GM12878 (cell line): ENCODE data around the gene ZFPM1. TPM values are rescaled to one million over a fixed set of nuclear protein-coding genes. Genes with fewer than 3 reads are reported as not detected.

Experiments used
- ATAC-seq: fragments of 200-7000 bp; cut with Tn5 transposase; 3 replicates; pipeline ENCODE4 v1.9.1; 2020; ENCODE audit warnings: mild to moderate bottlenecking, moderate library complexity
- BruUV-seq: library from RNA; stranded (reverse); fragments of 400-500 nt; replicated peaks from 2 replicates; lab custom pipeline; 2021; lab: Mats Ljungman, UMichigan
- CTCF ChIA-PET: fragments of 300-600 bp; sonication (Branson Sonifier 250); formaldehyde crosslinking; extraction: SDS; loops from one replicate; lab custom pipeline; 2021; ENCODE audit warnings: inconsistent platforms; lab: Yijun Ruan, JAX
- POLR2A ChIA-PET: fragments of 350-600 bp; formaldehyde crosslinking; extraction: SDS; loops from one replicate; lab custom pipeline; 2021; ENCODE audit warnings: inconsistent platforms; lab: Charles Lee
- RAD21 ChIA-PET: fragments of 300-600 bp; sonication (Branson Sonifier 250); formaldehyde crosslinking; loops from one replicate; lab custom pipeline; 2023; ENCODE audit warnings: antibody characterized with exemption; ENCODE audit not compliant: unreplicated experiment; lab: Charles Lee
- SMC1A ChIA-PET: fragments of 300-600 bp; sonication (Branson Sonifier 250); formaldehyde crosslinking; loops from one replicate; lab custom pipeline; 2023; ENCODE audit not compliant: unreplicated experiment, uncharacterized antibody; lab: Charles Lee
- DNase-seq: peaks from one replicate; pipeline ENCODE4 v3.0.0-alpha.2; 2011; ENCODE audit warnings: low read depth, low spot score
- FAIRE-seq: peaks from 3 replicates; lab custom pipeline; 2011; peaks lifted over from hg19 to GRCh38; lab: Jason Lieb, UNC
- H2AFZ ChIP-seq: 2 replicates; pipeline ENCODE4 v1.6.0; 2011; ENCODE audit warnings: low read depth, low read length, control low read depth; ENCODE audit not compliant: control insufficient read depth
- H3K27ac ChIP-seq: 2 replicates; pipeline ENCODE4 v1.5.1; 2011; ENCODE audit warnings: control low read depth; ENCODE audit not compliant: control insufficient read depth, insufficient read depth
- H3K27me3 ChIP-seq, 2 experiments: replicated peaks in 1 of 2; 2 replicates each; pipeline versions ENCODE4 v1.6.0 to v1.6.1; 2011; ENCODE audit warnings: low read length in 1 of 2; ENCODE audit not compliant: control insufficient read depth in 2 of 2, insufficient read depth in 2 of 2
- H3K36me3 ChIP-seq, 2 experiments: 2 replicates each; pipeline ENCODE4 v1.5.1; 2011; ENCODE audit warnings: low read length in 1 of 2; ENCODE audit not compliant: control insufficient read depth in 2 of 2, insufficient read depth in 2 of 2
- H3K4me1 ChIP-seq: 2 replicates; pipeline ENCODE4 v1.6.1; 2011; ENCODE audit warnings: mild to moderate bottlenecking, low read length, moderate library complexity, mixed read lengths; ENCODE audit not compliant: control insufficient read depth, insufficient read depth
- H3K4me2 ChIP-seq: 2 replicates; pipeline ENCODE4 v1.6.0; 2011; ENCODE audit warnings: control low read depth; ENCODE audit not compliant: control insufficient read depth, insufficient read depth
- H3K4me3 ChIP-seq: fragments of 200-600 bp; sonication (generic); 2 replicates; pipeline ENCODE4 v1.5.1; 2016
- H3K79me2 ChIP-seq: 2 replicates; pipeline ENCODE4 v1.6.0; 2011; ENCODE audit warnings: low read length; ENCODE audit not compliant: control insufficient read depth, insufficient read depth
- H3K9ac ChIP-seq: 2 replicates; pipeline ENCODE4 v1.8.0; 2011; ENCODE audit warnings: low read length, control low read depth, mixed read lengths; ENCODE audit not compliant: control insufficient read depth, insufficient read depth
- H3K9me3 ChIP-seq: replicated peaks from 3 replicates; pipeline ENCODE4 v1.5.1; 2011; ENCODE audit warnings: mild to moderate bottlenecking, low read length; ENCODE audit not compliant: control insufficient read depth, insufficient read depth
- H4K20me1 ChIP-seq: 2 replicates; pipeline ENCODE4 v1.6.0; 2011; ENCODE audit not compliant: control insufficient read depth, insufficient read depth
- CEBPB ChIP-seq, 2 experiments: fragments of 150-350 bp in 1 of 2; IDR thresholded peaks; 2 replicates each; pipeline ENCODE4 v1.6.1; 2012 to 2014; ENCODE audit warnings: low read depth in 2 of 2, low read length in 2 of 2, borderline replicate concordance in 1 of 2, inconsistent platforms in 1 of 2
- CHD2 ChIP-seq: IDR thresholded peaks from 2 replicates; pipeline ENCODE4 v1.6.1; 2011; ENCODE audit warnings: low read depth, low read length, improper control_type of control experiment, borderline replicate concordance
- FOS ChIP-seq: IDR thresholded peaks from 3 replicates; pipeline ENCODE4 v1.6.1; 2011; ENCODE audit warnings: borderline replicate concordance; ENCODE audit not compliant: insufficient read length; ENCODE audit errors: extremely low read depth
- GATAD2B ChIP-seq: fragments of 450-650 bp; conservative IDR thresholded peaks from 2 replicates; pipeline ENCODE4 v1.6.1; 2017; ENCODE audit warnings: low read depth, mild to moderate bottlenecking, moderate library complexity
- MXI1 ChIP-seq: fragments of 150-350 bp; IDR thresholded peaks from 2 replicates; pipeline ENCODE4 v1.6.1; 2011; ENCODE audit warnings: low read depth, mild to moderate bottlenecking, inconsistent platforms, low read length, improper control_type of control experiment
- RBBP5 ChIP-seq: fragments of 200-600 bp; sonication (generic); conservative IDR thresholded peaks from 2 replicates; pipeline ENCODE4 v1.6.1; 2016
- RUNX3 ChIP-seq: IDR thresholded peaks from 2 replicates; pipeline ENCODE4 v1.6.1; 2012; ENCODE audit warnings: low read length, inconsistent platforms
- STAT1 ChIP-seq: fragments of 450-650 bp; conservative IDR thresholded peaks from 2 replicates; pipeline ENCODE4 v1.6.1; 2014; ENCODE audit warnings: antibody characterized with exemption, mild to moderate bottlenecking
- TCF7 ChIP-seq: IDR thresholded peaks from 2 replicates; pipeline ENCODE4 v1.6.1; 2014; ENCODE audit warnings: antibody characterized with exemption, borderline replicate concordance
- ZNF207 ChIP-seq: fragments of 450-650 bp; IDR thresholded peaks from 2 replicates; pipeline ENCODE4 v1.6.1; 2014; ENCODE audit warnings: antibody characterized with exemption, mild to moderate bottlenecking, borderline replicate concordance
- ZNF274 ChIP-seq: IDR thresholded peaks from one replicate; pipeline ENCODE4 v1.8.0; 2011; ENCODE audit not compliant: insufficient read length, insufficient read depth
- WGBS: methylation state at CpG from one replicate; pipeline ENCODE4 v1.1.6; 2016; ENCODE audit warnings: low lambda C conversion rate; ENCODE audit not compliant: insufficient replicate concordance, insufficient coverage; ENCODE audit errors: missing lambda C conversion rate; 5-methylcytosine and 5-hydroxymethylcytosine counted together
- in situ Hi-C: fragments of 300-500 bp; cut with MboI; formaldehyde crosslinking; loops from 9 replicates; pipeline ENCODE4 v1.14.3; 2018; ENCODE audit warnings: mixed read lengths
- intact Hi-C: fragments of 100-400 bp; cut with micrococcal nuclease; formaldehyde crosslinking; loops from one replicate; pipeline ENCODE4 v1.14.2; 2022; ENCODE audit not compliant: unreplicated experiment
- polyA plus RNA-seq, 11 experiments: library from polyadenylated mRNA; depleted of rRNA in 4 of 11; unstranded in 6 of 11; stranded (reverse) in 5 of 11; fragments of >200 nt; fragmentation: Nextera tagmentation in 4 of 11; fragmentation: Illumina TruSeq in 1 of 11; extraction: Ambion mirVana in 4 of 11; extraction: Trizol in 1 of 11; gene quantifications; 1 replicate in 1 of 11; 2 replicates in 10 of 11; pipeline versions ENCODE4 v1.2.1 to v1.2.3, GENCODE V29; 2011 to 2016; ENCODE audit warnings: inconsistent platforms in 2 of 11, missing spikeins in 2 of 11, low read depth in 1 of 11
- total RNA-seq, 4 experiments: library from RNA; depleted of rRNA in 3 of 4; stranded (reverse); fragments of >200 nt in 3 of 4; fragmentation: Illumina TruSeq in 1 of 4; extraction: Trizol in 1 of 4; gene quantifications; 2 replicates each; pipeline versions ENCODE4 v1.2.1 to v1.2.3, GENCODE V29; 2013 to 2021
- TF ChIP-seq, protein P1 (sequence below): IDR thresholded peaks from 2 replicates; pipeline ENCODE4 v1.6.1; 2012; ENCODE audit warnings: low read depth, low read length, improper control_type of control experiment
- TF ChIP-seq, protein P2 (sequence below): fragments of 450-650 bp; IDR thresholded peaks from 2 replicates; pipeline ENCODE4 v1.6.1; 2018; ENCODE audit warnings: mild to moderate bottlenecking, low read depth, moderate library complexity; ENCODE audit not compliant: partially characterized antibody

Gene ZFPM1
- total and polyA plus RNA-seq, 10 of the 15 experiments (the other 5 are each of a cell fraction or from before 2014, with no cell fraction given) = 0.02 to 5.1 (median 0.30) TPM

DNA sequence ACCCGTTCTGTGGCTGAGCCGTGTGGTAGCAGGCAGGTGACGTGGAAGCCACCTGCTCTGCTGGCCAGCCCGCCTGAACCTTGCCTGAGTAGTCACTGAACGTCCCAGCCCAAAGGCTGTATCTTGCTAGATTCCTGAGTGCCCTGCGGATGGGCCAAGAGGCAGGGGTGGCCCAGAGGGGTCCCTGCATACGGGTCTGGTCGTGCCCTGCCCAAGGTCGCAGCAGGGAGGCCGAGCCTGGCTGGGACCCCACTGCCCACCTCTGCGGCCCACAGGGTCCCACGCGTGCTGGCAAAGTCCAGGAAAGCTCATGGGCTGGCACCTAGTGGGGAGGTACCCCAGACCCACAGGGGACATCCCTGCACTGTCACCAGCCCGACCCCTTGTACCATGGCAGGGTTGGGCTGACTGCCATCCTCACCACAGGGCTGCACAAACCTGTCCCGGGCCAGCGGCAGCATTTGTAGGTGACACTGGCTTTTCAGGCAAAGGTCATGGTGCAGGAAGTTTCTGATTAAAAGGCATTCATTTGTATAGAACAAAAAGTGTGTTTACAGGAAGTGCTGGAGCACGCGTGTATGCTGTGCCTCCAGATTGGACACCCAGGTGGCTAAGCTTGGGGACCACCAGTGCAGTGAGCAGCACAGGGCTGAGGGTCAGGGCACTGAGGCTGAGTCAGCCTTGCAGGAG is 72.0 kb downstream of the ZFPM1 start:
- FAIRE-seq = no peak
- TF ChIP-seq GATAD2B (no peak), MXI1 (no peak), ZNF274 (no peak)
- TF ChIP-seq, all 136 proteins: peak for 0
- intact Hi-C loops = no loop called here
- Histone ChIP-seq H3K27ac (no peak overlapping the region), H2AFZ (no peak overlapping the region), H3K9ac (no peak overlapping the region), H3K4me3 (no peak overlapping the region), H3K4me1 (no peaks in the 10 kb centered on the region), H3K27me3 (no peaks in the 10 kb centered on the region), H3K36me3 (no peaks in the 10 kb centered on the region), H3K4me2 (no peak overlapping the region), H3K9me3 (no peaks in the 10 kb centered on the region), H3K79me2 (no peaks in the 10 kb centered on the region), H4K20me1 (no peaks in the 10 kb centered on the region)
- WGBS = 32% methylated on average over 17 of the region's 18 CpGs
- DNase-seq (no peak), ATAC-seq (no peak)
- in situ Hi-C loops = no loop called here
- POLR2A ChIA-PET = interaction anchor here (0.5 kb wide), 1 partner anchor 66 kb away, joined by 3 read pairs; no protein-coding TSS in a partner anchor
- CTCF ChIA-PET = interaction anchor here (0.7 kb wide), 1 partner anchor 36 kb away, joined by 4 read pairs; no protein-coding TSS in a partner anchor
- BruUV-seq = no TSS peak
- SMC1A ChIA-PET = no interaction called here
- RAD21 ChIA-PET = interaction anchor here (0.8 kb wide), 1 partner anchor 36 kb away, joined by 3 read pairs; no protein-coding TSS in a partner anchor

DNA sequence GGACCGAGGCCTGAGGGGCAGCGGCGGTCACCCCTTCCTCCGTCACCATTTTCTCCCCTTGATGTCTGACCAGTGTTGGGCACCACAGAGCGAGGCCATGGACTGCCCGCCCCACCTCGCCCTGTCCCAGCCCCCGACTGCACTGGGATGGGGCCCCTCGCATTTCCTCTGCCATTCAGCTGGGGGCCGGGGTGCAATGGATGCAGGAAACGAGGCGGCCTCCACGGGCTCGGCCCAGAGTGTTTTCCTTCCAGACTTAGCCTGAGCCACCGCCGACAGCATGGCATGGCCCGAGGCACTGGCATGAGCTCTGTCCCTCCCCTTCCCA is 72.5 kb downstream of the ZFPM1 start:
- Histone ChIP-seq H2AFZ (no peak overlapping the region), H3K4me1 (no peaks in the 10 kb centered on the region), H3K27me3 (no peaks in the 10 kb centered on the region), H3K79me2 (no peaks in the 10 kb centered on the region), H4K20me1 (no peaks in the 10 kb centered on the region), H3K4me3 (no peak overlapping the region), H3K36me3 (no peaks in the 10 kb centered on the region), H3K27ac (no peak overlapping the region), H3K4me2 (no peak overlapping the region), H3K9me3 (no peaks in the 10 kb centered on the region), H3K9ac (no peak overlapping the region)
- ATAC-seq = no peak
- intact Hi-C loops = no loop called here
- CTCF ChIA-PET = no interaction called here
- SMC1A ChIA-PET = no interaction called here
- no TSS peak for BruUV-seq
- RAD21 ChIA-PET = interaction anchor here (0.8 kb wide), 1 partner anchor 35 kb away, joined by 3 read pairs; no protein-coding TSS in a partner anchor
- in situ Hi-C loops = no loop called here
- WGBS = 35% methylated on average over 16 of the region's 17 CpGs
- DNase-seq = no peak
- FAIRE-seq = no peak
- POLR2A ChIA-PET = interaction anchor here (0.5 kb wide), 1 partner anchor 66 kb away, joined by 3 read pairs; no protein-coding TSS in a partner anchor
- TF ChIP-seq FOS (no peak), CHD2 (no peak), TCF7 (no peak), CEBPB (IDR thresholded peaks at IDR 0.05; ENCODE audit: borderline replicate concordance in 1 of 2, low read depth in 2 of 2, low read length in 2 of 2) (no peak), RBBP5 (no peak), STAT1 (no peak), ZNF207 (no peak), RUNX3 (no peak)
- TF ChIP-seq, protein P1, sequence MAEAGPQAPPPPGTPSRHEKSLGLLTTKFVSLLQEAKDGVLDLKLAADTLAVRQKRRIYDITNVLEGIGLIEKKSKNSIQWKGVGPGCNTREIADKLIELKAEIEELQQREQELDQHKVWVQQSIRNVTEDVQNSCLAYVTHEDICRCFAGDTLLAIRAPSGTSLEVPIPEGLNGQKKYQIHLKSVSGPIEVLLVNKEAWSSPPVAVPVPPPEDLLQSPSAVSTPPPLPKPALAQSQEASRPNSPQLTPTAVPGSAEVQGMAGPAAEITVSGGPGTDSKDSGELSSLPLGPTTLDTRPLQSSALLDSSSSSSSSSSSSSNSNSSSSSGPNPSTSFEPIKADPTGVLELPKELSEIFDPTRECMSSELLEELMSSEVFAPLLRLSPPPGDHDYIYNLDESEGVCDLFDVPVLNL = no peak
- TF ChIP-seq, protein P2, sequence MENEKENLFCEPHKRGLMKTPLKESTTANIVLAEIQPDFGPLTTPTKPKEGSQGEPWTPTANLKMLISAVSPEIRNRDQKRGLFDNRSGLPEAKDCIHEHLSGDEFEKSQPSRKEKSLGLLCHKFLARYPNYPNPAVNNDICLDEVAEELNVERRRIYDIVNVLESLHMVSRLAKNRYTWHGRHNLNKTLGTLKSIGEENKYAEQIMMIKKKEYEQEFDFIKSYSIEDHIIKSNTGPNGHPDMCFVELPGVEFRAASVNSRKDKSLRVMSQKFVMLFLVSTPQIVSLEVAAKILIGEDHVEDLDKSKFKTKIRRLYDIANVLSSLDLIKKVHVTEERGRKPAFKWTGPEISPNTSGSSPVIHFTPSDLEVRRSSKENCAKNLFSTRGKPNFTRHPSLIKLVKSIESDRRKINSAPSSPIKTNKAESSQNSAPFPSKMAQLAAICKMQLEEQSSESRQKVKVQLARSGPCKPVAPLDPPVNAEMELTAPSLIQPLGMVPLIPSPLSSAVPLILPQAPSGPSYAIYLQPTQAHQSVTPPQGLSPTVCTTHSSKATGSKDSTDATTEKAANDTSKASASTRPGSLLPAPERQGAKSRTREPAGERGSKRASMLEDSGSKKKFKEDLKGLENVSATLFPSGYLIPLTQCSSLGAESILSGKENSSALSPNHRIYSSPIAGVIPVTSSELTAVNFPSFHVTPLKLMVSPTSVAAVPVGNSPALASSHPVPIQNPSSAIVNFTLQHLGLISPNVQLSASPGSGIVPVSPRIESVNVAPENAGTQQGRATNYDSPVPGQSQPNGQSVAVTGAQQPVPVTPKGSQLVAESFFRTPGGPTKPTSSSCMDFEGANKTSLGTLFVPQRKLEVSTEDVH = no peak
